GM12878 (cell line): ENCODE data around the gene COL13A1.

Experiments used
- BACH1 ChIP-seq: fragments of 450-650 bp; IDR thresholded peaks from 2 replicates; pipeline ENCODE4 v1.6.1; 2017; ENCODE audit warnings: mild to moderate bottlenecking, borderline replicate concordance
- CBX3 ChIP-seq: fragments of 200-600 bp; sonication (generic); IDR thresholded peaks from 2 replicates; pipeline ENCODE4 v1.6.1; 2016; ENCODE audit warnings: low read depth, borderline replicate concordance
- EGR1 ChIP-seq, 2 experiments: IDR thresholded peaks; 1 replicate in 1 of 2; 2 replicates in 1 of 2; pipeline ENCODE4 v1.6.1; 2011 to 2012; ENCODE audit warnings: low read depth in 2 of 2, low read length in 2 of 2, borderline replicate concordance in 1 of 2, mild to moderate bottlenecking in 1 of 2, moderate library complexity in 1 of 2
- JUNB ChIP-seq: IDR thresholded peaks from 2 replicates; pipeline ENCODE4 v1.6.1; 2016; ENCODE audit warnings: antibody characterized with exemption, mild to moderate bottlenecking
- MAX ChIP-seq: IDR thresholded peaks from 2 replicates; pipeline ENCODE4 v1.6.1; 2012; ENCODE audit warnings: low read depth, low read length, improper control_type of control experiment
- POLR2A ChIP-seq: IDR thresholded peaks from 2 replicates; pipeline ENCODE4 v1.6.1; 2011; ENCODE audit warnings: low read depth, mild to moderate bottlenecking, low read length
- POLR2AphosphoS2 ChIP-seq: IDR thresholded peaks from 2 replicates; pipeline ENCODE4 v1.6.1; 2011; ENCODE audit warnings: low read depth, mild to moderate bottlenecking, low read length, improper control_type of control experiment, moderate library complexity
- POLR2AphosphoS5 ChIP-seq: IDR thresholded peaks from 2 replicates; pipeline ENCODE4 v1.6.1; 2011; ENCODE audit warnings: mild to moderate bottlenecking, low read length, inconsistent platforms
- ZNF24 ChIP-seq: fragments of 450-650 bp; IDR thresholded peaks from 2 replicates; pipeline ENCODE4 v1.6.1; 2017; ENCODE audit warnings: antibody characterized with exemption, mild to moderate bottlenecking

GRCh38 chr10:69938541-69938991 is 136.9 kb downstream of the COL13A1 start:
- TF ChIP-seq CBX3 (no peak), MAX (no peak), EGR1 (IDR thresholded peaks at IDR 0.05; ENCODE audit: borderline replicate concordance in 1 of 2, low read depth in 2 of 2, low read length in 2 of 2) (no peak), ZNF24 (no peak), POLR2A (no peak), POLR2AphosphoS2 (no peak), JUNB (no peak), POLR2AphosphoS5 (no peak), BACH1 (no peak)
